HepG2 (cell line): ENCODE data around the gene CARS2. TPM values are rescaled to one million over a fixed set of nuclear protein-coding genes. Genes with fewer than 3 reads are reported as not detected.

Source experiments
- ARHGAP35 ChIP-seq: sonication (generic); formaldehyde crosslinking; IDR thresholded peaks from 2 replicates; pipeline ENCODE4 v1.9.0; 2022; ENCODE audit warnings: mild to moderate bottlenecking, inconsistent platforms, moderate library complexity, missing genetic modification reagents, borderline replicate concordance
- ATM ChIP-seq: fragments of 450-650 bp; IDR thresholded peaks from 2 replicates; pipeline ENCODE4 v1.7.1; 2017; ENCODE audit warnings: mild to moderate bottlenecking, borderline replicate concordance
- CBX5 ChIP-seq: sonication (generic); formaldehyde crosslinking; IDR thresholded peaks from 2 replicates; pipeline ENCODE4 v1.4.0; 2020; ENCODE audit warnings: missing genetic modification reagents, borderline replicate concordance
- HNRNPH1 ChIP-seq: fragments of 200-400 bp; formaldehyde crosslinking; optimal IDR thresholded peaks from 2 replicates; pipeline ENCODE3; 2017; ENCODE audit warnings: mild to moderate bottlenecking, low read depth, low read length
- HOXA5 ChIP-seq: sonication (generic); formaldehyde crosslinking; IDR thresholded peaks from 2 replicates; pipeline ENCODE4 v1.4.0; 2020; ENCODE audit warnings: missing genetic modification reagents
- RBFOX2 ChIP-seq: fragments of 200-400 bp; formaldehyde crosslinking; IDR thresholded peaks from 2 replicates; pipeline ENCODE4 v1.6.1; 2017; ENCODE audit warnings: low read depth, mild to moderate bottlenecking, low read length
- SNAI1 ChIP-seq: sonication (generic); formaldehyde crosslinking; IDR thresholded peaks from 2 replicates; pipeline ENCODE4 v1.5.0; 2020; ENCODE audit warnings: mild to moderate bottlenecking, missing genetic modification reagents, borderline replicate concordance
- SP5 ChIP-seq: IDR thresholded peaks from 2 replicates; pipeline ENCODE4 v1.6.1; 2016; ENCODE audit warnings: low read depth, borderline replicate concordance
- SPEN ChIP-seq: sonication (generic); formaldehyde crosslinking; IDR thresholded peaks from 2 replicates; pipeline ENCODE4 v1.5.1; 2020; ENCODE audit warnings: low read depth, mild to moderate bottlenecking, missing genetic modification reagents
- ZBTB21 ChIP-seq: sonication (generic); formaldehyde crosslinking; IDR thresholded peaks from 2 replicates; pipeline ENCODE4 v1.4.0; 2020; ENCODE audit warnings: missing genetic modification reagents
- ZC3H4 ChIP-seq: sonication (generic); formaldehyde crosslinking; IDR thresholded peaks from 2 replicates; pipeline ENCODE4 v1.4.0; 2020; ENCODE audit warnings: missing genetic modification reagents, borderline replicate concordance
- ZFYVE20 ChIP-seq: sonication (generic); formaldehyde crosslinking; IDR thresholded peaks from 2 replicates; pipeline ENCODE4 v1.8.0; 2023; ENCODE audit warnings: low read depth, mild to moderate bottlenecking, moderate library complexity, missing genetic modification reagents, borderline replicate concordance
- ZMYM4 ChIP-seq: sonication (generic); formaldehyde crosslinking; IDR thresholded peaks from 2 replicates; pipeline ENCODE4 v1.8.1; 2023; ENCODE audit warnings: mild to moderate bottlenecking, missing genetic modification reagents
- ZNF136 ChIP-seq: sonication (generic); formaldehyde crosslinking; IDR thresholded peaks from 2 replicates; pipeline ENCODE4 v1.8.1; 2022; ENCODE audit warnings: low read depth, mild to moderate bottlenecking, moderate library complexity, missing genetic modification reagents
- ZNF160 ChIP-seq: sonication (generic); formaldehyde crosslinking; IDR thresholded peaks from 2 replicates; pipeline ENCODE4 v1.8.0; 2022; ENCODE audit warnings: mild to moderate bottlenecking, inconsistent platforms, missing genetic modification reagents
- ZNF264 ChIP-seq: sonication (generic); formaldehyde crosslinking; IDR thresholded peaks from 2 replicates; pipeline ENCODE4 v1.4.0; 2020; ENCODE audit warnings: missing genetic modification reagents
- ZNF335 ChIP-seq: sonication (generic); formaldehyde crosslinking; IDR thresholded peaks from 2 replicates; pipeline ENCODE4 v1.4.0; 2020; ENCODE audit warnings: missing genetic modification reagents
- ZNF337 ChIP-seq: sonication (generic); formaldehyde crosslinking; IDR thresholded peaks from 2 replicates; pipeline ENCODE4 v1.5.1; 2020; ENCODE audit warnings: missing genetic modification reagents, low read depth, mild to moderate bottlenecking, borderline replicate concordance
- ZNF33A ChIP-seq: sonication (generic); formaldehyde crosslinking; IDR thresholded peaks from 2 replicates; pipeline ENCODE4 v1.5.1; 2020; ENCODE audit warnings: missing genetic modification reagents, mild to moderate bottlenecking, moderate library complexity, borderline replicate concordance
- ZNF44 ChIP-seq: sonication (generic); formaldehyde crosslinking; IDR thresholded peaks from 2 replicates; pipeline ENCODE4 v1.5.1; 2020; ENCODE audit warnings: mild to moderate bottlenecking, missing genetic modification reagents
- ZNF543 ChIP-seq: sonication (generic); formaldehyde crosslinking; IDR thresholded peaks from 2 replicates; pipeline ENCODE4 v1.4.0; 2020; ENCODE audit warnings: mild to moderate bottlenecking, missing genetic modification reagents
- ZNF549 ChIP-seq: sonication (generic); formaldehyde crosslinking; IDR thresholded peaks from 2 replicates; pipeline ENCODE4 v1.5.0; 2020; ENCODE audit warnings: missing genetic modification reagents
- ZNF709 ChIP-seq: sonication (generic); formaldehyde crosslinking; IDR thresholded peaks from 2 replicates; pipeline ENCODE4 v1.5.0; 2020; ENCODE audit warnings: mild to moderate bottlenecking, missing genetic modification reagents
- polyA plus RNA-seq, 8 experiments: library from polyadenylated mRNA; depleted of rRNA in 3 of 8; stranded (reverse) in 7 of 8; unstranded in 1 of 8; fragments of >200 nt; fragmentation: Illumina TruSeq in 4 of 8; extraction: Trizol in 4 of 8; gene quantifications; 2 replicates each; pipeline versions ENCODE4 v1.2.1 to v1.2.3, GENCODE V29; 2011 to 2016; ENCODE audit warnings: low read depth in 4 of 8, missing spikeins in 1 of 8, mixed read lengths in 1 of 8; ENCODE audit not compliant: insufficient read depth in 1 of 8
- total RNA-seq, 5 experiments: library from RNA; depleted of rRNA; stranded (reverse); fragments of >200 nt; fragmentation: Illumina TruSeq; extraction: Trizol; gene quantifications; 2 replicates each; pipeline ENCODE4 v1.2.3, GENCODE V29; 2016; ENCODE audit warnings: low read depth in 1 of 5
- TF ChIP-seq, protein P1 (sequence below): sonication (generic); formaldehyde crosslinking; IDR thresholded peaks from 2 replicates; pipeline ENCODE4 v1.5.1; 2020; ENCODE audit warnings: missing genetic modification reagents, mild to moderate bottlenecking, borderline replicate concordance
- TF ChIP-seq, protein P2 (sequence below): sonication (generic); formaldehyde crosslinking; IDR thresholded peaks from 2 replicates; pipeline ENCODE4 v1.4.0; 2020; ENCODE audit warnings: missing genetic modification reagents
- TF ChIP-seq, protein P3 (sequence below): sonication (generic); formaldehyde crosslinking; IDR thresholded peaks from 2 replicates; pipeline ENCODE4 v1.4.0; 2020; ENCODE audit warnings: missing genetic modification reagents, mild to moderate bottlenecking, borderline replicate concordance

CARS2 gene
- total and polyA plus RNA-seq, 2 of the 13 experiments (the other 11 are each of a cell fraction or from before 2014, with no cell fraction given): 41.1 to 59.3 TPM

DNA sequence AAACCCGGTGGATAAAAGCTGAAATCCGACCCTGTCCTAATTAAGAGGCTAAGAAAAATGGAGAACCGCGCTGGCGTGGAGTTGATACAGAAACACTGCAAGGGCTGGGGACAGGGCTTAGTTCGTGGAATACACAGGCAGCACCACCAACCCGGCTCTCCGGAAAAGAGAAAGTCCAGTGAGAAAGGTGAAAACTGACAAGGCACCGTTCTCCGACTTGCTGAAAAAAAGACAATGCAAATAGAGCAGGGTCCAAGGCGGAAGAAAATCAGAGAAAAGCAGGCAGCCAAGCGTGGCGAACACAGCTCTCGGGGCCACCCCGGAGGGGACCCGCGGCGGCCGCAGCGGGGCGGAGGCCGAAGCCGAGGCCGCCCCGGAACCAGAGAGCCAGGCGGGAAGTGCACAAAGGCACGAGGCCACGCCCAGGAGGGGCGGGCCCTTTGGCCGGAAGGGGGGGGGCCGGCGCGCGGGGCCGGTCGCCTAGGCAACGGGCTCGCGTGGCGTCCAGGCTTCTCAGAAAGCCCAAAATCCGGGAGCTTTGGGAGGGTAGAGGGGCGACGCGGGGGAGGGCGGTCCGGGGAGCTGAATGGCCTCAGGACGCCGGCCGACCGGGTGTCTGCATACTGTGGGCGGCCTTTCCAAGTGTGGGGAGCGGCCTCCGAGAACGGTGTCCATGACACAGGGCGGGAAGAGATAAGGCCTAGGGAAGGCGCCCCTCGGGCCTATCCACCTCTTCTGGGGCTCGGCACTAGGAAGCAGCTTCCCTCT, 6.3 kb upstream of the CARS2 start (continued):
- TF ChIP-seq SPEN (CRISPR knock-in tag): no peak
- TF ChIP-seq ZBTB21 (CRISPR knock-in tag): no peak
- peak; percentile 45 for TF ChIP-seq ZMYM4
- no peak for TF ChIP-seq ZNF33A (CRISPR knock-in tag)
- TF ChIP-seq ATM: no peak
- 0 out of 2 replicates have a peak, but pooled peaks have one; percentile 13 for TF ChIP-seq SNAI1 (CRISPR knock-in tag)
- no peak for TF ChIP-seq ARHGAP35 (CRISPR knock-in tag)
- peak; percentile 83 for TF ChIP-seq RBFOX2
- TF ChIP-seq ZNF543 (CRISPR knock-in tag): peak; percentile 53; the same call in 1 of the 2 replicates
- no peak for TF ChIP-seq ZNF709 (CRISPR knock-in tag)
- TF ChIP-seq ZNF335 (CRISPR knock-in tag): no peak
- TF ChIP-seq SP5: no peak; the same call in 1 of the 2 replicates
- no peak for TF ChIP-seq ZNF136 (CRISPR knock-in tag)
- TF ChIP-seq ZNF337 (CRISPR knock-in tag): no peak
- TF ChIP-seq HNRNPH1: no peak
- TF ChIP-seq, protein P1, sequence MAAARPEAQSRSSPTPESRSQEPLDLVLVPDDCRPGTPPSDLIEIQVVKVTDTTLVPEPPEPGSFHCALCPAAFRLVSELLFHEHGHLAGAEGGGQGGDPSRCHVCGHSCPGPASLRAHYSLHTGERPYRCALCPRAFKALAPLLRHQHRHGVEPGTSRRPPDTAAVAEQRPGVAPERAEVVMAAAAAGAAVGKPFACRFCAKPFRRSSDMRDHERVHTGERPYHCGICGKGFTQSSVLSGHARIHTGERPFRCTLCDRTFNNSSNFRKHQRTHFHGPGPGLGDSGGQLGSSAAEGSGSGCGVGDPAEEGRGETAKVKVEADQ (CRISPR knock-in tag): no peak
- no peak for TF ChIP-seq ZNF264 (CRISPR knock-in tag)
- TF ChIP-seq, protein P2, sequence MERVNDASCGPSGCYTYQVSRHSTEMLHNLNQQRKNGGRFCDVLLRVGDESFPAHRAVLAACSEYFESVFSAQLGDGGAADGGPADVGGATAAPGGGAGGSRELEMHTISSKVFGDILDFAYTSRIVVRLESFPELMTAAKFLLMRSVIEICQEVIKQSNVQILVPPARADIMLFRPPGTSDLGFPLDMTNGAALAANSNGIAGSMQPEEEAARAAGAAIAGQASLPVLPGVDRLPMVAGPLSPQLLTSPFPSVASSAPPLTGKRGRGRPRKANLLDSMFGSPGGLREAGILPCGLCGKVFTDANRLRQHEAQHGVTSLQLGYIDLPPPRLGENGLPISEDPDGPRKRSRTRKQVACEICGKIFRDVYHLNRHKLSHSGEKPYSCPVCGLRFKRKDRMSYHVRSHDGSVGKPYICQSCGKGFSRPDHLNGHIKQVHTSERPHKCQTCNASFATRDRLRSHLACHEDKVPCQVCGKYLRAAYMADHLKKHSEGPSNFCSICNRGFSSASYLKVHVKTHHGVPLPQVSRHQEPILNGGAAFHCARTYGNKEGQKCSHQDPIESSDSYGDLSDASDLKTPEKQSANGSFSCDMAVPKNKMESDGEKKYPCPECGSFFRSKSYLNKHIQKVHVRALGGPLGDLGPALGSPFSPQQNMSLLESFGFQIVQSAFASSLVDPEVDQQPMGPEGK (CRISPR knock-in tag): peak; percentile 45; the same call in 1 of the 2 replicates
- no peak for TF ChIP-seq ZNF549 (CRISPR knock-in tag)
- TF ChIP-seq ZC3H4 (CRISPR knock-in tag): no peak
- TF ChIP-seq ZNF160: no peak
- TF ChIP-seq ZFYVE20 (CRISPR knock-in tag): no peak
- TF ChIP-seq, protein P3, sequence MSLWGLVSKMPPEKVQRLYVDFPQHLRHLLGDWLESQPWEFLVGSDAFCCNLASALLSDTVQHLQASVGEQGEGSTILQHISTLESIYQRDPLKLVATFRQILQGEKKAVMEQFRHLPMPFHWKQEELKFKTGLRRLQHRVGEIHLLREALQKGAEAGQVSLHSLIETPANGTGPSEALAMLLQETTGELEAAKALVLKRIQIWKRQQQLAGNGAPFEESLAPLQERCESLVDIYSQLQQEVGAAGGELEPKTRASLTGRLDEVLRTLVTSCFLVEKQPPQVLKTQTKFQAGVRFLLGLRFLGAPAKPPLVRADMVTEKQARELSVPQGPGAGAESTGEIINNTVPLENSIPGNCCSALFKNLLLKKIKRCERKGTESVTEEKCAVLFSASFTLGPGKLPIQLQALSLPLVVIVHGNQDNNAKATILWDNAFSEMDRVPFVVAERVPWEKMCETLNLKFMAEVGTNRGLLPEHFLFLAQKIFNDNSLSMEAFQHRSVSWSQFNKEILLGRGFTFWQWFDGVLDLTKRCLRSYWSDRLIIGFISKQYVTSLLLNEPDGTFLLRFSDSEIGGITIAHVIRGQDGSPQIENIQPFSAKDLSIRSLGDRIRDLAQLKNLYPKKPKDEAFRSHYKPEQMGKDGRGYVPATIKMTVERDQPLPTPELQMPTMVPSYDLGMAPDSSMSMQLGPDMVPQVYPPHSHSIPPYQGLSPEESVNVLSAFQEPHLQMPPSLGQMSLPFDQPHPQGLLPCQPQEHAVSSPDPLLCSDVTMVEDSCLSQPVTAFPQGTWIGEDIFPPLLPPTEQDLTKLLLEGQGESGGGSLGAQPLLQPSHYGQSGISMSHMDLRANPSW (CRISPR knock-in tag): no peak
- TF ChIP-seq CBX5 (CRISPR knock-in tag): no peak
- TF ChIP-seq ZNF44 (CRISPR knock-in tag): 0 out of 2 replicates have a peak, but pooled peaks have one; percentile 13
- TF ChIP-seq HOXA5 (CRISPR knock-in tag): peak; percentile 34; the same call in 1 of the 2 replicates
